Measurements from ENCODE around the gene ZNF536.
"Not testable (repeated sequence)": the region's sequence is repeated elsewhere in the genome, so short reads cannot be mapped to it uniquely, and the experiment has no call there.

Gene ZNF536

DNA sequence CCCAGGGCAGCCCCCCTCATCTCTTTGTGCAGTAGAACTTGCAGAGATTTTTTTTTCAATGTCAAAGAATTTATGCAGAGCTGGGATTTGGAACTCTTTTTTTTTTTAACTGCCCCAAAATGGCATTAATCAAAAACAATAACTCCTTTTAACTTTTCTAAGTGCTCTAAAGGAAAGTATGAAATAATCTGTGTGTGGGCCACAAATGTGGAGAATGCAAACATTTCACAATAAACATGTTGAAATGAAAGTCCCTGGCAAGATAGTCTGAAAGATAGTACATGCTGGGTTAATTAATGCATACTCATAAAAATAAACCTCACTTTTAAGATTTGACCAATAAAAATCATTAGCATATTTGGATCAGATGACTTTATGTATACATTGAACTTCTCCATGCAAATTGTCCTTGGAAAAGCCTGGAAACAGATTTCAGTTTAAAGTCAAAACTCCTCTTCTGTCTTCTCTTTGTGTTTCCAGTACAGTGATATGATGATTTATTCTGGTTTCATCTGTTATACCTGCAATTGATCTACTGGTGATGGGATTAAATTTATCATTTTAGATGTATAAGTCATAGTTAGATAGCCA is 30.5 kb upstream of the ZNF536 start:
- DNase-seq: no peak

DNA sequence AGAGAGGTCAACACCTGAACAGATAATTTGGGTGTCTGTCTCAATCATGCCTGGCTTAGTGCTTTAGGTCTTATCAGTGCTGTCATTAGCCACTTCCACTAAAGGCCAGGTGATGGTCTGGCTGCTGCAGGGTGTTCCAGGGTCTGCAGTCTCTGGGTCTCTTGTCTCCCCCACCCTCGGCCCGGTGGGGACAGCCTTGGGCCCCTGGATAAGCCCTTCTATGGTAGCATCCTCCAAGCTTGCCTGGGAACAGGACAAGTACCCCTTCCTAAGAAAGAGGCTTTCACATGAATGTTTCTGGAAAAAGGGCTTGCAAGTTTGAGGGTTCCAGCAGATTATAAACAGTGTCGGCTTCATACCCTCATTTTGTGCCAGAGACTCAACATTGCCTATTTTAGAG is 29.3 kb upstream of the ZNF536 start:
- no peak for DNase-seq

DNA sequence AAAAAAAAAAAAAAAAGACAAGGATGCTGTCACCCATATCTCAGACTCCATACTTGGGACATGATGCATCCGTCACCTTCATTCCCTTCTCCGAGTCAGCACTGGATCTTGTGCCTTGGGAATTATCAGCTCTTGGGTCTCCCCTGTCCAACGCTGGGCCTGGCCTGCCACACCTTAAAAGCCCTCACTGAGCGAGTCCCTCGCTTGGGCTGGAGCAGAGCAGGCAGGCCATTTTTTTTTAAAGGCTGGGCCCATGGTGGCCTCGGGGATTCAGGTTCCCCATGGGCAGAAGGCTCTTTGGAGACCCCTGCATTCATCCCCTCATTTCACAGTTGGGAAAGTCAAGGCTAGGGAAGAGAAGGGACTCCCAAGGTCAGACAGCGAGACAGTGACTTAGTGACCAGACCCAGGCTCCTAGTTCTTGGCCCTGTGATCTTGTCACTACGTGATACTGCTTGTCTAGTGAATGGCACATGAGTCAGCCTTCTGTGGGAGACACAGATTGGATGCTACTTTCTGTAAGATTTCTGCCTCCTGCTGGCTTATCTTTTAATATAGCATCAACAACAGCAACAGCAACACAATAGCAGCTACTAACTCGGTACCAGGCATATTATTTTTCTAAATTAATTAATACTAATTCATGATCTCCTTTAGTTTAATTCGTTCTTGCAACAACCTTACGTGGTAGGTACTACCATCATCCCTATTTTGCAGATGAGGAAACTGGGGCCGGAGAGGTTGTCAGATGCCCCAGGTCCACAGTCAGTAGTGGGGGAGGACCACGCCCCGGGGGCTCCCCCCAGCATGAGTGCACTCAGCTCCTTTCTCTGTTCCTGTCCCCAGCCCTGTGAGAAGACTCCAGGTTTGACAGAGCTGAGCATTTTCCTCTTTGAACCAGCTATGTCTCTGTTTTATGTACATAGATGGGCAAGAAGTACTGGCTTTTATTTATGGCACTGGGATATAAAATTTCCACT is 27.4 kb upstream of the ZNF536 start:
- no peak for DNase-seq

DNA sequence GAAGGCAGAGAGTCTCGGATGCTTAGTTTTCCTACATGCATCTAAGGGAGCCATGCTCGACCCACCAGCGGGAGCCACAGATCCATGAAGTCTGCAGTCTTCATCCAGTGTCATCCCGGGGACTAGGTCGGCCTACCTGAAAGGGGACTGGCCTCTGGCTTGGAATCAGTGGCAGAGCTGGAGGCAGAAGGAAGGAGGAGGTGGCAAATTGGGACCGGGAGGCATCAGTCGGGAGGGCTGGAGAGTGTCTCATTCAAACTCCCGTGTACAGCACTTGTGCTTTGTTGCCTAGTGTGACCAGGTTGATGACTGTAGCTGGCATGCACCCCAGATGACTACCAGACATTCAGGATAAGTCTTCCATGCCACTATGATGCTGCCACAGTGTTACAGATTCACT is 26.5 kb upstream of the ZNF536 start:
- no peak for DNase-seq

DNA sequence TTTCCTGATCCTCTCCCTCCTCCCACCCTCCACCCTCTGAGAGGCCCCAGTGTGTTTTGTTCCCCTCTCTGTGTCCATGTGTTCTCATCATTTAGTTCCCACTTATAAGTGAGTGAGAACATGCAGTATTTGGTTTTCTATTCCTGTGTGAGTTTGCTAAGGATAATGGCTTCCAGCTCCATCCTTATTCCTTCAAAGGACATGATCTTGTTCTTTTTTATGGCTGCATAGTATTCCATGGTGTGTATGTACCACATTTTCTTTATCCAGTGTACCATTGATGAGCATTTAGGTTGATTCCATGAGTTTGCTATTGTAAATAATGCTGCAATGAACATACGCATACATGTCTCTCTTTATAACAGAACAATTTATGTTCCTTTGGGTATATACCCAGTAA is 25.7 kb upstream of the ZNF536 start:
- DNase-seq: not testable (repeated sequence)

DNA sequence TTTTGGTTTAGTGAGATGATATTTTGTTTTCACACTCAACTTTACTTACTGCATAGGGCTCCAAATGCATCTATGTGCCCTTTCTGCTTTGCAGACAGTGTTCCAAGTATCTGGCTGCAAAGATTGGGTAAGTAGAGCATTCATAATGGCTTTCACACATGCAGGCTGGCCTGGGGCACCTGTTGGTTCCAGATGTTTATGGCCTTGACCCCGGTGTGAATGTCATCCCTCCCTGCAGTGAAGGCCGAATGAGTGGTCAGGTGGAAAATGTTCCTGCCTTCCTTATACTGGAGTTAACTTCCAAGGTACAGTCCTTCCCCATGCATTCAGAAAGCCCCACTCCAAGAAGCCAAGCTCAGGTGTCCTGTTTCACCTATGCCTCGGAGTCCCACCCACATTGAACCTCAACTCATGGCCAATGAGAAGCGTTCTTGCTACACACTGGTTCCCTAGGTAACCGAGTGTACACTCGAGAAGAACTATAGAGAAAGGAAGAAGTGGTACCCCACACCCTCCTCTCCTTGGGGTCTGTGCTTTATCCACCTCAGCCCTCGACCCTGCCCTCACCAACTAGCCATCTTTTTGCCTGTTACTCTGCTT is 23.0 kb upstream of the ZNF536 start:
- no peak for DNase-seq

DNA sequence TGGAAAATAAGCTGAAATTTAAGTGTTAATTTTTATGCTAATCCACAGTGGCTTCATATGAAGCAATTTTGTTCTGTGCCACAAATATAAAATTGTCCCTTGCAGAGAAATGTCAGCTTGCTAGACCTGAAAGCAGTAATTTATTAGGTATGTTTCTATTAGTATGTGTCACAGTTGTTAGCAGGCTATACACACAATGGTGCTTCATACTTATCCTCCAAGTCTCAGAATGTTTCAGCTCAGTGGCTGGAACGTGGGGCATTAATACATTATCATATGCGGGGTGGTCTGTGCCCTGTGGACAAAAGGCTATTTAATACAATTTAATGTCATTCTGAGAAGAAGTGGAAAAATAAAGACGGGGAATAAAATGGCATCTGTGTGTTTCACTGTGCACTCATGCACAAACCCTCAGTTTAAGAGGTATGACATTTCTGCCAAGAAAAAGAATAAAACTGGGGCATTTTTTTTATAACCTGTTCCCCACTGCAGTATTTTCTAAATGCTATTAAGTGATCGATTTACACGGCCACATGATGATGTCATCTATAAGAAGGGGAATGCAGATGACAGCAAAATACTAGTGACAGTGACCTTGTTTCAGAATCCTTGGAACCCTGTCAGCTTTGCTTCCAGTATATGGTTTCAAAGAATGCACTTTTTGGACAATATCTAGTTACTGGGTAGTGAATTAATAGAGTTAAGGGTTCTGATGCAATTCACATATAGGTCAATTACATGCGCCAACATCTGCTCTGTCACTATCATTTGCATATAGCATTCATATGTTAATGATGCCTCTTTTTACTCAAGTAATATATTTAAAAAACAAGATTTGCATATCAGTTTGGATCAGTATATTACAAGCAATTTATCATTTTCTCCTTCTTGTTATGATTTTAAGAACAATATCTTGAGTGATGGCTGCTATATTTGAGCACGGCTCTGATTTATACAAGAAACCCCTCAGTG is 21.2 kb upstream of the ZNF536 start:
- DNase-seq: no peak

DNA sequence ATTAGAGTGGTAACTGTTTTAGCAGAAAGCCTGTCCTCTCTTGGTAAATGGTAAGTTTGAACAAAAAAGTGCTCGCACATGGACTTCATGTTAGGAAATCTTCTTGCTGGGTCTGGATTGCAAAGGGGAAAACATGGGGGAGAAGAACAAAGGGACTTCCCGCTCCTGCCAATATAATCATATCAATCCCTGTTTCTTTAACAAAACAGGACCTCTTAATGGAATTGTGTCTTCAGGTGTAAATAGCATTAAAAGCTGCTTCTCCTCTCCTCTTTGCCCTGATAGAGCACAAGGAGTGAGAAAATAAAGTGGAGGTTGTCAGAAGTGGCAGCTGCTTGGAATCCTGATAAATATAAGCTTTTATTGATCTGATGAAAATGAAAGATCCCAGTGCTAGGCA is 20.4 kb upstream of the ZNF536 start:
- DNase-seq: no peak

DNA sequence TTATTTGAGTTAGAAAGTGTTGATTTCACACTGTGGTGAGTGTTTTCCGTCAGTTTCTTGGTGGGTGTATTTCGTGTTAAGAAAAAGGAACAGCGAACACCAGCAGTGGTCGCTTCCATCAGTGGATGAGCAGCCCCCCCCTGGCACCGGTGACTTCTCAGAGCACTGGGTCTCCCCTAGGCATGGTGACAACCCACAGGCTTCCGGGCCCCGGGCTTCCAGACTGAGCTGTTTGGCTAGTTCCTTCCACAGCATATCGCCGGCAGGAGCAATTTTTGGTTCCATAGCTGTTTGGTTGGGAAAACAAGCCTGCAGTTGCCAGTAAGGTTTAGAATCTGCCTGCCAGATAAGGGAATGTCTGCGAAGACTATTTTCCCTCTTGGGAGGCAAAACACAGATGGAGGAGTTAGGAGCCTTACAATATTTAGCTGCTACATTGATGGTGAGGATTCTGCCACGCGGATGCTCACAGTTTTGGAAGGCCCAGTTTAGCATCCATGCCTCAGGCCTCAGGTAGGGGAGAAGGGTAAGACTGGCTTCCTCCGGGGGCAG is 18.7 kb upstream of the ZNF536 start:
- no peak for DNase-seq

DNA sequence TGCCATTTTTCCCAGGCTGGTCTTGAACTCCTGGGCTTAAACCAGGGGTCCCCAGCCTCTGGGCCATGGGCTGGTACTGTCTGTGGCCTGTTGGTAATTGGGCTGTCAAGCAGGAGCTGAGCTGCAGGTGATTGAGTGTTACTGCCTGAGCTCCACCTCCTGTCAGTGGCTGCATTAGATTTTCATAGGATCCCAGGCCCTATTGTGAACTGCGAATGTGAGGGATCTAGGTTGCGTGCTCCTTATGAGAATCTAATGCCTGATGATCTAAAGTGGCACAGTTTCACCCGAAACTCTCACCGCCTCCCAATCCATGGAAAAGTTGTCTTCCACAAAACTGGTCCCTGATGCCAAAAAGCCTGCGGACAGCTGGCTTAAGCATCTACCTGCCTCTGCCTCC is 16.6 kb upstream of the ZNF536 start:
- no peak for DNase-seq

DNA sequence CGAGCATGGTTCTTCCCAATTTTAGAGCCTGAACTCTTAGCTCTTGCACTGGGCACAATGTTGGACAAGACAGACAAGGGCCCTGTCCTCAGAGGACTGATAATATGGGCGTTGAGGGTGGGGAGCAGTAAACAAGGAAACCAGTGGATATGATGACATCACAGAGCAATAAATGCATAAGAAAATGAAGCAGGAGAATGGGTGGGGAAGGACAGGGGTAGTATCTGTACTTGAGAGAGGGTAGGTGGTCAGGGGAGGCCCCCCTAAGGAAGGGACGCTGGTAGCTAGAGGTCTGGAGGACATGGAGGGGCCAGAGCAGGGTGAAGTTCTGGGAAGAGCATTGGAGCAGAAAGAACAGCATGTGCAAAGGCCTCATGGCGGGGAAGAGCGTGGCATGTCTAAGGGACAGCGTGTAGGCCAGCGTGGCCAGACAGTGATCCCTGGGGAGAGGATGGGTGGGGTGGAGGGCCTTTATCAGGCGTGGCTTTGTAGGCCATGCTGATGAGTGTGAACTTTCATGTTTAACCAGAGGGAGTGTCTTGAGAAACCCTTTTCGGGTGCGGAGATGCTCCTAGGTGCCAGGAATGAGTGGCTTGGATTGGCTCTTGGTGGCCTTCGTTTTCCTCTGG is 15.1 kb upstream of the ZNF536 start:
- no peak for DNase-seq

DNA sequence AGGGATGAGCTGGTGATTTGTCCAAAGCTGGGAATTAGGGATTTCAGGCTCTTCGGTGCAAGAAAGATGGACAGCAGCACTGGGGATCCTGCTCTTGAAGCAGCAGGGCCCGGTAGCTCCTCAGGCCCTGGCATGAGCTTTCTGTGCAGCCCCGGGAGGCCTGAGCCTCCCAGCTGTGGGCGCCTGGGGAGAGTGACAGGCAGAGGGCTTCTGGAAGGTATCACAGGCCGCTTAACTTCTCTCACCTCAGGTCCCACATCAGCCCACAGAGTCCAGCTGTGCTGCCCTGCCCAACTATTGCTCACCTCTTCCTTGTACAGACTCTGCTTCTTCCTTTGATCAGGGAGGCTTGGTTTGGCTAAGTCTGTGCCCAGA is 14.6 kb upstream of the ZNF536 start:
- DNase-seq: no peak

DNA sequence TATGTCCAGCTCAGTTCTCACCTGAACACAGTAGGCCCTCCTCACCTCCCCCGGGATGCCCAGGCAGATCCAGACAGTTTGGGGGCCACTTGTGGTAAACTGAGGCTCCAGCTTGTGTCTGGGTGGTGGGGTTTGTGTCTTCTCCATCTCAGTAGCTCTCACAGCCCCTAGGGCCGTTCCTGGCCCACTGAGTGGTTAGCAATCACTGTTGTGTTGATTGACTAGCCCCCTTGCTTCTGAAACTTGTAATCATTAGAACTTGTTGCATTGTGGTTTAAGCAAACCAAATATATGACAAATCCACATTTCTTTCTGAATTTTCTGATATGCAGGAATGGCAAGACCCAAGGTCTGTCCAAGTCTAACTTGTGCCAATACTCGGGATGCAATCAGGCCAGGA is 13.9 kb upstream of the ZNF536 start:
- DNase-seq: no peak

DNA sequence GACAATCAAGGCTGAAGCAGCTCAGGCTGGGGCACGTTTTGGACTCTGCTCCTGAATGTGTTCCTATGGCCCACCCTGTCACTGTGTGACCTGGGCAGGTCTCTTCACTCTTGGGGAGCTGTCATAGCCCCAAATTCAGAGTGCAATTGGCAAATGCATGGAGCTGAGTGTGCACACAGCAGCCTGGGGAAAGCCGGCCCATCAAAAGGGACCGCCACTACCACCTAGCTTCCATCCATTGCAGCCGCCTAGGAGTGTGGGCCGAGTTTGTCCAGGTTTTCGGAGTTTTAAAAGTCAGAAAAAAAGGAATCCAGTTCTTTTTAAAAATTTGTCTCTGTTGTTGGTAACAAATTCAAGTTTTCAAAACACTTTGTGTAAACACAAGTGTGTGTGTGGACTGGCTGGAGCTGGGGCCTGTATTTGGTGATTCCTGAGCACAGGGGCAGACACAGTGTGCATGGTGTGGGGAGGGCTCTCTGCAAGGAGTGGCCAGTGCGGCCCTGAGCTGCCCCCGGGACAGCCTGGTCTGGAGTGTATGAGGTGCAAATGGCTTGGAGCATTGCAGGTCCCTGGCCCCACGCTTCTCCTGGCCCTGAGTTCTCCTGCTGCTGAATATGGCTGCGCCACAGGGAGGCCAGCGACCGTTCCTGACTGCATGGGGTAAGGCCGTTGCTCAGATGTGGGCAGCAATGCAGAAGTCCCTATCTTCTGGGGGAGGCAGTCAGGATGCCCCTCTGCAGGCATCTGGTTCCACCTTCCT is 13.2 kb upstream of the ZNF536 start:
- no peak for DNase-seq

DNA sequence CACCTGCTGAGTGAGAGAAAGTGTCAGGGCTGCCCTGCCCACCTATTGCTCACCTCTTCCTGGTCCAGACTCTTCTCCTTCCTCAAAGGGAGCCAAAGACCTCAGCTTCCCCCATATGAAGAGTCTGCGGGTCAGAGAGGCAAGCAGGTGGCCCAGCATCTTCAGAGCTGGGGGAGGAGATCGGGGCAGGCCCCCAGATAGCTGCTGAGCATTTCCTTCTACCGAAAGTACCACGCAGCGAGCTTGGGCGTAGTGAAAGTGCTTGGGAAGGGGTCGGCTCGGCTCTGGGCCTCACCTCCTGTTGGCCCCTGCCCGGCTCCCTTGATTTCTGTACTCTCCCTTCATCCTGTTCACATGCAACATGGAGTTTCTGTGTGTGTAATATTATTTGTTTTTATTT is 12.2 kb upstream of the ZNF536 start:
- DNase-seq: no peak

DNA sequence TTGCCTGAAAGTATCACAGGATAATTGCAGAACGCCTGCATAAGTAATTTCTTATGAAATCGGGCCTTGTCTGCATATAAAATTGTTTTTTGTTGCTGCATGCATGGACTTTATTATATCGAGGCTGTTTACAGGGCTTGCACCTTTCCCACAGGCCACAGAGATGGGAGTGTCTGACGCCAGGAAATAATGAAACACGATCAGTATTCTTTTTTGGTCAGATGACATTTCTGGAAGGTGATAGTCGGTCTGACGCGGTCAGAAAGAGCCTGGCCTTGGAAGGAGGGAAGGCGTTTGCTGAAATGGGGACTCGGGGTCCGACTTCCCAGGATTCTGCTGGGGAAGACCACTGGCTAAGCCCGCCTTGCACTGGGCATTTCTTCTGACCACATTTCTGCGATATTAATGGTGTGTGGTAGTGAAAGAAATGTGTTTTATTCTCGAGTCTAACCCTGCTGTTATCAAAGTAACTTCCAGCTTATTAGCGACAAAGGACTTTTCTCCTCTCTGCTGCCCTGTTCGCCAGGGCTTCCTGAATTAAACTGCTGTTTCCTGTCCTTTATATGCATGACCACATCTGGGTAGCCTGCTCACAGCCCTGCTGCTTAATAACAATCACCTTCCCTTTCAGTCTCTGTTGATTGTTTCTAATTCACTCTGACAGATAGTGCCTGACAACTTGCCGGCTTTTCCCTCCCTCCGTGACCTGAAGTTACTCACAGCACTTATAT is 11.6 kb upstream of the ZNF536 start:
- no peak for DNase-seq

DNA sequence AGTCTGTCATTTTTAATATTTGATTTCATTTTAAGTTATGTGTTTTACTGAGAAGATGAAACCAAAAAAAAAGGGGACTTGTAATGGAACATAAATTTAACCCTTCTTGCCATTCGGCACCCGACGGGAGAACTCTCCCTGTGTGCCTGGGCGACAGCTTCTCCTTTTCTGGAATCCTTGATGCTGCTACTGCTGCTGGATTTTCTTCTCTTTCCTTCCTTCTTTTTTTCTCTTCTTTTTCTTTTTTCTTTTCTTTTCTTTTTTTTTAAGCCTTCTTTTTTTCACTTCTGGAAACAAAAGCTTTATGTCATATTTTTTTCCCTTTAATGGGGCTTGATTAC is 11.1 kb upstream of the ZNF536 start:
- DNase-seq: no peak

DNA sequence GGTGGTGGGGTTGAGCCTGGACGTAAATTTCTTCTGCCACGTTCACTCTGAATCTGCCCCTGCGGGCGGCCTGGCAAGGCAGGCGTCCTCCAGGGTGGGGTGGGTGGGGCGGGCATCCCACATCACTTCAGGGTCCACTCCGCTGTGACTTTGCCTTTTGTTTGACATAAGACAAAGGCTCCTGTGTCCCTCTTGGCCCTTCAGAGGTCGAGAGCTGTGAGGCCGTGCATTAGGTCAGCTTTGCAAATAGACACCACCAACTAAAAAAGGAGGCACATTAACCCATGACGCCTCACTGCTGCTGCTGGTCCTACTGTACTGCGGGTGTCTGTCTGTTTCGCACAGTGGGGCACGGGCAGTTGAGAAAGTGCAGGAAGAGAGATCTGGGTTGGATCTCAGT is 10.5 kb upstream of the ZNF536 start:
- DNase-seq: no peak

DNA sequence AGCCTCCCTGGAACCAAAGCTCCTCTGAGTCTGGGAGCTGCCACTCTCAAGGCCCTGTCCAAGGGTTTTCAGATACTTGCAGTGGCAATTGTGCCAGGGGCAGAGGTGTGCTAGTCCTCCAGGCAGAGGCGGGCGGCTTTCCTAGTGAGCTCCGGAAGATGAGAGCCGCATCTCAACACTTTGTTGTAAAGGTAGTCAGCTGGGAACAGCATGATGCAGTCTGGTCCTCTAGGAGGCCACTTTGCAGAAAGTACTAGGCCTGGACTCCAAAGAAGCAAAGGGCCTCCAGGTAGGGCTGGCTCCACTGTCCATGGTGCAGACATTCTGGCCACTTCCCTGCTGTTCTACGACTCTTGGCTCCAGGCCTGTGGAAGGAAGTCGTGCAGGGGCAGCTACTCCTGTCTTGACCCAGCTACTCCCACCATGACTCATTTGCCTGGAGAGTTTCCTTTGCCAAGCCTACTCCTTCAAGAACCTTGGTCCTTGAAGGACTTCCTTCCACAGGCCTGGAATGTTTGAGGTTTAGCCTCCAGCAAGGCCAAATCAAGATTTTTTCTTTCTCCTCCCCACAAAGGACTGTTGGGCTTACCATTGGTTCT is 9.9 kb upstream of the ZNF536 start:
- DNase-seq: no peak

DNA sequence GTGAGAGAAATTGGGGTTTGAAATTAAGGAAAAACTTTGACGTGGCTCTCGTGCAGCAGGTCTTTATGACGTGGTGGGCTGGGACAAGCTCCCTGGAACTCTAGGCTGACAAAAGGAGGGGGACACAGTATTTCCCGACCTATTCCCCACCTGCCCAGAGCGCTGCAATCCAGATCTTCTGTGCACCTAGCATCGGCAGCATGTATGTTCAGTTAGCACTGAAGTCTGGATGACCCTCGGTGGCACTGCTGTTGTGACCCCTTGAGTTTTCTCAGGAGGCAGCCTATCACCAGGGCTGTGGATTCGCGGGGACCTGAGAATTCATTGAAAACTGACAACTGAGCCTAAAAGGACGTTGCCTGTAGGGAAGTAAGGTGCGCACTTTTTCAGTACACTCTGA is 9.1 kb upstream of the ZNF536 start:
- no peak for DNase-seq
